ENCODE results near the gene PRSS48. TPM values are rescaled to one million over a fixed set of nuclear protein-coding genes. Genes with fewer than 3 reads are reported as not detected.
"Not testable (repeated sequence)": the region's sequence is repeated elsewhere in the genome, so short reads cannot be mapped to it uniquely, and the experiment has no call there.

The PRSS48 gene
- not detected for polyA plus RNA-seq (ENCODE audit: low read depth in 6 of 6)

GRCh38 chr4:151276787-151277562 is at the start of gene PRSS48:
Gene PRSS48, plus strand, starts transcription at chr4:151277161. Its CDS starts 12 bp downstream, at chr4:151277173.
- Mint-ChIP-seq H3K27me3 (peaks cover 0 to 14% (median 8%) of the 10 kb centered on the region in 3 donors), H3K9me3 (peaks cover 0 to 4% (median 0%) of the 10 kb centered on the region in 7 donors), H3K36me3 (no peaks in the 10 kb centered on the region), H3K4me1 (no peaks in the 10 kb centered on the region), H3K4me3 (no peak within 1 kb of the TSS), H3K27ac (no peak within 1 kb of the TSS)
- no peak for DNase-seq
- no peak for ATAC-seq (ENCODE audit: low read depth in 2 of 2)

- Mint-ChIP-seq H3K4me1 (no peaks in the 10 kb centered on the region), H3K9me3 (peaks cover 0 to 4% (median 0%) of the 10 kb centered on the region in 7 donors), H3K36me3 (no peaks in the 10 kb centered on the region), H3K27ac (no peak overlapping the region), H3K27me3 (peaks cover 0 to 23% (median 5%) of the 10 kb centered on the region in 3 donors), H3K4me3 (no peak overlapping the region)
- DNase-seq (no peak), ATAC-seq (ENCODE audit: low read depth in 2 of 2) (no peak)
Measured at GRCh38 chr4:151227172-151227571, 49.8 kb upstream of the PRSS48 start.

GRCh38 chr4:151227731-151228130 is 49.2 kb upstream of the PRSS48 start:
- Mint-ChIP-seq H3K27ac (no peak overlapping the region), H3K4me1 (no peaks in the 10 kb centered on the region), H3K4me3 (no peak overlapping the region), H3K27me3 (peaks cover 0 to 23% (median 5%) of the 10 kb centered on the region in 3 donors), H3K36me3 (no peaks in the 10 kb centered on the region), H3K9me3 (peaks cover 0 to 4% (median 0%) of the 10 kb centered on the region in 7 donors)
- DNase-seq (no peak), ATAC-seq (ENCODE audit: low read depth in 2 of 2) (no peak)

GRCh38 chr4:151228189-151229119 is 48.5 kb upstream of the PRSS48 start:
- Mint-ChIP-seq H3K36me3 (no peaks in the 10 kb centered on the region), H3K27me3 (peaks cover 0 to 16% (median 5%) of the 10 kb centered on the region in 3 donors), H3K4me1 (no peaks in the 10 kb centered on the region), H3K27ac (no peak overlapping the region), H3K9me3 (peaks cover 0 to 4% (median 0%) of the 10 kb centered on the region in 7 donors), H3K4me3 (no peak overlapping the region)
- ATAC-seq (ENCODE audit: low read depth in 2 of 2) (no peak), DNase-seq (no peak)

- no peak for DNase-seq
- H3K27me3 Mint-ChIP-seq = peaks cover 0 to 10% (median 5%) of the 10 kb centered on the region in 3 donors
- no peak for ATAC-seq (ENCODE audit: low read depth in 2 of 2)
- H3K36me3 Mint-ChIP-seq = no peaks in the 10 kb centered on the region
- no peak overlapping the region for H3K4me3 Mint-ChIP-seq
- H3K4me1 Mint-ChIP-seq = no peaks in the 10 kb centered on the region
- peaks cover 0 to 4% (median 0%) of the 10 kb centered on the region in 7 donors for H3K9me3 Mint-ChIP-seq
- no peak overlapping the region for H3K27ac Mint-ChIP-seq
Measured at GRCh38 chr4:151231915-151232595, 44.9 kb upstream of the PRSS48 start.

GRCh38 chr4:151233600-151233999 is 43.4 kb upstream of the PRSS48 start:
- Mint-ChIP-seq H3K36me3 (no peaks in the 10 kb centered on the region), H3K4me3 (no peak overlapping the region), H3K4me1 (no peaks in the 10 kb centered on the region), H3K27me3 (peaks cover 5 to 12% (median 7%) of the 10 kb centered on the region in 3 donors), H3K9me3 (peaks cover 0 to 4% (median 0%) of the 10 kb centered on the region in 7 donors), H3K27ac (no peak overlapping the region)
- ATAC-seq (ENCODE audit: low read depth in 2 of 2) = no peak
- DNase-seq = no peak

- H3K27ac Mint-ChIP-seq; ATAC-seq (ENCODE audit: low read depth in 2 of 2); H3K9me3 Mint-ChIP-seq; H3K4me1 Mint-ChIP-seq; H3K36me3 Mint-ChIP-seq; DNase-seq; H3K4me3 Mint-ChIP-seq: not testable (repeated sequence)
- H3K27me3 Mint-ChIP-seq = peaks cover 9 to 18% (median 11%) of the 10 kb centered on the region in 3 donors
Measured at GRCh38 chr4:151235373-151235772, 41.6 kb upstream of the PRSS48 start.

GRCh38 chr4:151236036-151236435 is 40.9 kb upstream of the PRSS48 start:
- H3K4me3 Mint-ChIP-seq = no peak overlapping the region
- H3K36me3 Mint-ChIP-seq = no peaks in the 10 kb centered on the region
- no peak for DNase-seq
- H3K4me1 Mint-ChIP-seq = no peaks in the 10 kb centered on the region
- peaks cover 11 to 18% (median 13%) of the 10 kb centered on the region in 3 donors for H3K27me3 Mint-ChIP-seq
- peaks cover 0 to 3% (median 0%) of the 10 kb centered on the region in 7 donors for H3K9me3 Mint-ChIP-seq
- ATAC-seq (ENCODE audit: low read depth in 2 of 2) = no peak
- H3K27ac Mint-ChIP-seq = no peak overlapping the region

- DNase-seq (no peak), ATAC-seq (ENCODE audit: low read depth in 2 of 2) (no peak)
- H3K27me3 Mint-ChIP-seq = peaks cover 13 to 18% (median 15%) of the 10 kb centered on the region in 3 donors
- H3K36me3 Mint-ChIP-seq = no peaks in the 10 kb centered on the region
- peaks cover 0 to 3% (median 0%) of the 10 kb centered on the region in 7 donors for H3K9me3 Mint-ChIP-seq
- no peaks in the 10 kb centered on the region for H3K4me1 Mint-ChIP-seq
- no peak overlapping the region for H3K4me3 Mint-ChIP-seq
- H3K27ac Mint-ChIP-seq = no peak overlapping the region
Measured at GRCh38 chr4:151238477-151238876, 38.5 kb upstream of the PRSS48 start.

GRCh38 chr4:151239608-151240007 is 37.4 kb upstream of the PRSS48 start:
- Mint-ChIP-seq H3K27ac (no peak overlapping the region), H3K4me3 (no peak overlapping the region), H3K9me3 (peaks cover 0 to 3% (median 0%) of the 10 kb centered on the region in 7 donors), H3K4me1 (no peaks in the 10 kb centered on the region), H3K36me3 (no peaks in the 10 kb centered on the region), H3K27me3 (peaks cover 15 to 18% (median 16%) of the 10 kb centered on the region in 3 donors)
- ATAC-seq (ENCODE audit: low read depth in 2 of 2) (no peak), DNase-seq (no peak)

- H3K27me3 Mint-ChIP-seq = peaks cover 16 to 21% (median 18%) of the 10 kb centered on the region in 3 donors
Measured at GRCh38 chr4:151242305-151242704, 34.7 kb upstream of the PRSS48 start.

GRCh38 chr4:151246742-151247141 is 30.2 kb upstream of the PRSS48 start:
- H3K36me3 Mint-ChIP-seq = no peaks in the 10 kb centered on the region
- no peaks in the 10 kb centered on the region for H3K4me1 Mint-ChIP-seq
- no peak overlapping the region for H3K27ac Mint-ChIP-seq
- H3K9me3 Mint-ChIP-seq = no peaks in the 10 kb centered on the region
- ATAC-seq (ENCODE audit: low read depth in 2 of 2) (no peak), DNase-seq (no peak)
- no peak overlapping the region for H3K4me3 Mint-ChIP-seq
- peaks cover 0 to 11% (median 4%) of the 10 kb centered on the region in 3 donors for H3K27me3 Mint-ChIP-seq

More at GRCh38 chr4:151242305-151242704, 34.7 kb upstream of the PRSS48 start:
- ATAC-seq (ENCODE audit: low read depth in 2 of 2) (no peak), DNase-seq (no peak)
- H3K4me3 Mint-ChIP-seq = no peak overlapping the region
- no peaks in the 10 kb centered on the region for H3K36me3 Mint-ChIP-seq
- H3K4me1 Mint-ChIP-seq = no peaks in the 10 kb centered on the region
- no peak overlapping the region for H3K27ac Mint-ChIP-seq
- no peaks in the 10 kb centered on the region for H3K9me3 Mint-ChIP-seq

GRCh38 chr4:151247395-151247794 is 29.6 kb upstream of the PRSS48 start:
- no peaks in the 10 kb centered on the region for H3K36me3 Mint-ChIP-seq
- ATAC-seq (ENCODE audit: low read depth in 2 of 2) (no peak), DNase-seq (no peak)
- H3K27ac Mint-ChIP-seq = no peak overlapping the region
- H3K9me3 Mint-ChIP-seq = no peaks in the 10 kb centered on the region
- peaks cover 0 to 7% (median 4%) of the 10 kb centered on the region in 3 donors for H3K27me3 Mint-ChIP-seq
- H3K4me3 Mint-ChIP-seq = no peak overlapping the region
- H3K4me1 Mint-ChIP-seq = no peaks in the 10 kb centered on the region

Data from naive B cell (primary cell).